Stimulated activated CD4-positive, alpha-beta T cell treated with anti-CD3 and anti-CD28 coated beads, Interleukin-15, amount 100 ng/mL, for 48 hours (primary cell): Measurements from ENCODE around the gene SHISA7.
A peak's percentile ranks its signal among the peaks of the same experiment; 100 is the strongest.
"Not testable (repeated sequence)": the region's sequence is repeated elsewhere in the genome, so short reads cannot be mapped to it uniquely, and the experiment has no call there.

Experiments used
- DNase-seq, 2 donors: peaks; one replicate each; pipeline ENCODE4 v3.0.0-alpha.2; 2020; ENCODE audit warnings: low read depth in 2 of 2

SHISA7 gene

DNA sequence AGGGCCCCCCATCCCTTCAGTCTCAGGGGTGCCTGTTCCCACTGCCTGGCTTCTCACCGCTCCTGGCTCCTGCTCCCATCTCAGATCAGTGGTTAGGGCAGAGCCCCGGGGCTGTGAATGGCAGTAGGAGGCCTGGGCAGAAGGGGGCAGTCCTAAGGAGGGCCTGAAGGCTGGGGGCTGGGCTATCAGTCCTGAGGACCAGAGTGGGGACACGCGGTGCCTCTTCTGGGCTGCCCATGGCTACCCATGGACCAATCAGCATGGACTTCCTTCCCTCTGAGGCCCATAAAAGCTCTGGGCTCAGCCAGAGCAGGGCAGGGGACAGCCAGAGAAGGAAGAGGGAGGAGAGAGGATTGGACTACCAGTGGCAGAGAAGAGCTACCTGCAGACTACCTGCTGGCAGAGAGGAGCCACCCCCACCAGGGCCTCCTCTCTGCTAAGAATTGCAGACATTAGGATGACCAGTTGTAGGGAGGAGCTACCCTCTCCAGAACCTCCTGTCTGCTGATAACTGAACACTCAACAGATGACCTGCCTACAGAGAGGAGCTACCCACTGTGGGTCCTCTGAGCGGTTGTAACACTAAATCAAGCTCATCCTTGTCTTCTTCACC, 23.4 kb downstream of the SHISA7 start:
- DNase-seq: no peak

- no peak for DNase-seq
Observed at GRCh38 chr19:55419103-55419502, 24.0 kb downstream of the SHISA7 start.

GRCh38 chr19:55418185-55418584, 24.9 kb downstream of the SHISA7 start:
- no peak for DNase-seq

DNA sequence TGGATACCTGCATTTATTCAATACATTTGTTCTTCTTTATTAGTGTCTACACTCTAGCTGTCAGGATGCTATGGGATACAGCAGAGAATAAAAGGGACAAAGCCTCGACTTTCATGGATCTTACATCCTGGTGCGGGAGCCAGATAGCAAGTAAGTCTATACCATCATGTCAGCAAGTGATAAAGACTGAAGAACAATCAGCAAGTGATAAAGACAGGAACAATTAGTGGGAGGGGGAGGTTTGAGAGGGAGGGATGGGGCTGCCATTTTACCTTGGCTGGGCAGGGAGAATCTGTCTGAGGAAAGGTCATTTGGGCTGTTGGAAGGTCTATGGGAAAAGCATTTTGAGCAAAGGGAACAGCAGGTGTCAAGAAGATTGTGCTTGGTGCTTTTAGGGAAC, 32.9 kb downstream of the SHISA7 start:
- no peak for DNase-seq

DNA sequence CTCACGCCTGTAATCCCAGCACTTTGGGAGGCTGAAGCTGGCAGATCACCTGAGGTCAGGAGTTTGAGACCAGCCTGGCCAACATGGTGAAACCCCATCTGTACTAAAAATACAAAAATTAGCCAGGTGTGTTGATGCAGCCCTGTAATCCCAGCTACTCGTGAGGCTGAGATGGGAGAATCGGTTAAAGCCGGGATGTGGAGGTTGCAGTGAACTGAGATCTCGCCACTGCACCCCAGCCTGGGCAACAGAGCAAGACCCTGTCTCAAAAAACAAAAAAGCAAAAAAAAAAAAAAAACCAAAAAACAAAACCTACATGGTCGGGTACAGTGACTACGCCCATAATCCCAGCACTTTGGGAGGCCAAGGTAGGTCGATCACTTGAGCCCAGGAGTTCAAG, 33.9 kb downstream of the SHISA7 start:
- not testable (repeated sequence) for DNase-seq

- no peak for DNase-seq
Observed at GRCh38 chr19:55408533-55408872, 34.6 kb downstream of the SHISA7 start.

GRCh38 chr19:55407800-55408532, 35.1 kb downstream of the SHISA7 start:
- DNase-seq: peak; percentile 94 to 95

DNA sequence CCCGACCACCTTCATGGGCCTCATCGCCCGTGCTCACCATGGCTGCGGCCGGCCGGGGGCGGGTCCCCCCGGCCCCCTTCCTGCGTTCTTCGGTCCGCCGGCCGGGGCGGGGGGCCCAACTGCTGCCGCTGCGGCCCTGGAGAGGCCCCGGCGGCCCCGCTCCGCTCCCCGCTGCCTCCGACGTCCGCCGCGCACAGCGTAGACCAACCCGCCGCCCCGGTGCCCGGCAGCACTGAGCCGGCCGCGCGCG, 35.6 kb downstream of the SHISA7 start, which contains the start of gene UBE2S:
UBE2S (minus strand) TSS at position 239 of the 250 bp plus-strand sequence; CDS start at position 40, 199 bp downstream.
- DNase-seq: not testable (repeated sequence)

GRCh38 chr19:55406826-55407549, 36.1 kb downstream of the SHISA7 start:
- no peak for DNase-seq

GRCh38 chr19:55406091-55406825, 36.8 kb downstream of the SHISA7 start:
- no peak for DNase-seq

- DNase-seq: no peak
Observed at GRCh38 chr19:55405638-55406037, 37.5 kb downstream of the SHISA7 start.

GRCh38 chr19:55402509-55402908, 40.6 kb downstream of the SHISA7 start:
- no peak for DNase-seq

- not testable (repeated sequence) for DNase-seq
Observed at GRCh38 chr19:55401390-55401789, 41.7 kb downstream of the SHISA7 start.

- no peak for DNase-seq
Observed at GRCh38 chr19:55400281-55401087, 42.6 kb downstream of the SHISA7 start.

GRCh38 chr19:55398200-55398925, 44.7 kb downstream of the SHISA7 start:
- DNase-seq: no peak

DNA sequence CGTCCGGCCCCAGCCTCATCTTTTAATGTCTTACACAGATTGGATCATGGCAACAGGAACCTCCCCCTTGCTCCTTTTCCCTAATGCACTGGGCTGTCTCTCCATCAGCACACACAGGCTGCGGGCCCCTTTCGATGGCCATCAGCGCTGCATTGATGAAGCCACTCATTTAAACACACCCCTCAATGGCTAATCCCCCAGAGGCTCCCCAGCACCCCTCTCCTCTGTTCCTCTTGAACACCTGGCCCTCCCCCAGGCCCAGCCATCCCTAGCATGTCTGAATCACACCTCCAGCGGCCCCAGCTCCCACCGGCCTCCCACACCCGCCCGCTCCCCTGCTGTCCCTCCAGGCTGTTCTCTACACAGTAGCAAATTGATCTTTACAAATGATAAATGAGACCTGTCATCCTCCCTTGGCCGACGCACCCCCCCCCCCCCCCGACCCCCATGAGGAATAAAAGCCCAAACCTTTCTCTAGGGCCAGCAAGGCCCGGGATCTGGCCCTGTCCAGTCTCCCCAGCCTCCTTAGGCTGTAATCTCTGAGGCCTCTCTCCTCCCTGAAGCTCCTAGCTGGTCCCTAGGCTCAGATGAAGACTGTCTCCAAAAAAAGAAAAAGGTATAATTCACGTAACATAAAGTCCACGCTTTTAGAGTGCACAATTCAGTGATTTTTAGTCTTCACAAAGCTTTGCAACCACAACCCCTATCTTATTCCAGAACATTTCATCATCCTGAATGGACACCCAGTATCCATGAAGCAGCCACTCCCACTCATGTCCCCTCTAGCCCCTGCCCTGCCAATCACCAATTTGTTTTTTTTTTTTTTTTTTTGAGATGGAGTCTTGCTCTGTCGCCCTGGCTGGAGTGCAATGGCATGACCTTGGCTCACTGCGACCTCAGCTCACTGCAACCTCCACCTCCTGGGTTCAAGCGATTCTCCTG, 50.0 kb downstream of the SHISA7 start:
- no peak for DNase-seq

- DNase-seq: no peak
Observed at GRCh38 chr19:55391702-55392615, 51.1 kb downstream of the SHISA7 start.

- DNase-seq: no peak
Observed at GRCh38 chr19:55391191-55391670, 51.9 kb downstream of the SHISA7 start.
